CD1c-positive myeloid dendritic cell (primary cell): ENCODE results near the gene GREB1L.

Source experiments
- DNase-seq: peaks from one replicate; pipeline ENCODE4 v3.0.0-alpha.2; 2016; ENCODE audit errors: extremely low spot score

GREB1L gene

DNA sequence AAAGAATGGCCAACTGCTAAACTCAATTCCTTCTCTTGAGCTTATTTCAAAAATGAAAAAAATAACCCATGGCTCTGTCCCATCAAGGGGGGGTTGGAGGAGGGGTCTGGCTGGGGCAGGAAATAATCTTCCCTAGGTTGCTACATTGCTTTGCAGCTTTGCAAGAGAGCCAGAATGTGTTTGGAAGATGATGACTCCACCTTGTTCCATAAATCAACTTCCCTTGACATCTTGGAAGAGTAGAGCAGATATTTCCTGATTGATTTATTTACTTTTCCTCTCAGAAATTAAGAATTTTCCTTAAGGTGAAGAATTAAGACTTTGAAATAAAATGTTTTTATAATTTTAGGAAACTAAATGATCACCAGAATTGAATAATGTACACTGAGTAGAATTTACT lies 317.2 kb downstream of the GREB1L start:
- no peak for DNase-seq

DNA sequence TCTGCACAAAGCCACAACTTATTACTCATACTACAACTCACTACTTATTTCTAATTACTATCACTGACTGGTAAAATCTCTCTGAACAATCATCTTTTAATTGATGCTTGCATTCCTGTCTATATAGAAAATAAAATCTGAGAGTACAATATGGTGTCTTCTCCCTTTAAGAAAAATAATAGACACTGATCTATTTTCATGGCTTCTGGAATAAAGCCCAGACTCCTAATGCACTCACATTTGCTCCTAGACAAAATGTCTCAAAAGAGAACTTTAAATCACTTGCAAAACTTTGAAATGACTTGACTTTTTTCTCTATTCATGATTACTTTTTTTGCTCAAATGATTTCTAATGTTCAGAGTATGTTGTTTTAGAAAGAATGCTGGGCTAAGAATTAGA lies 329.7 kb downstream of the GREB1L start:
- DNase-seq: no peak
